Hindlimb muscle (tissue), 1 donor: Measurements from ENCODE around the gene PGBD5. TPM values are rescaled to one million over a fixed set of nuclear protein-coding genes. Genes with fewer than 3 reads are reported as not detected.
"Not testable (repeated sequence)": the region's sequence is repeated elsewhere in the genome, so short reads cannot be mapped to it uniquely, and the experiment has no call there.

ENCODE experiments used
- DNase-seq: peaks from one replicate; pipeline ENCODE4 v3.0.0-alpha.2; 2013
- polyA plus RNA-seq: library from polyadenylated mRNA; unstranded; fragments of 120-200 nt; gene quantifications from one replicate; pipeline ENCODE4 v1.2.1, GENCODE V29; 2013; ENCODE audit not compliant: insufficient read length

The PGBD5 gene
- polyA plus RNA-seq, 1 donor, result 33.4 TPM

GRCh38 chr1:230424391-230425251 is 1.5 kb downstream of the PGBD5 start:
- no peak for DNase-seq

DNA sequence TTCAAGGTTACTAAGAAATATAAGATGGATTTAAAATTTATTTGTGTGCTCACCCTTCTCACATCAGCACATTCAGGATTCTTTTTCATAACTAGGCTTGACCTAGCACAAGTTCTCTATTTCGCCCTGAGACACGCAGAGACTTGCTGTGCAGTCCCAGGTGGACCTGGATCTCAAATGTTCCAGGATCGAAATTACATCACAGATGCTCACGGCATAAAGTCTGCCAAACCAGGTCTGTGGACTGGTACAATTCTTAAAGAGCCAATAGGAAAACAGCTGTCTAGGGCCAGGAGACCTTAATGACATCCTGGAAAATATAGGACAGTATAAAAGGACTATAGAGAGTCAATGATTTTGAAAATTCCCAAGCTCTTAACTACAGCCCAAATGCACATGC is 2.2 kb downstream of the PGBD5 start:
- no peak for DNase-seq

GRCh38 chr1:230423261-230423660 is 2.9 kb downstream of the PGBD5 start:
- no peak for DNase-seq

DNA sequence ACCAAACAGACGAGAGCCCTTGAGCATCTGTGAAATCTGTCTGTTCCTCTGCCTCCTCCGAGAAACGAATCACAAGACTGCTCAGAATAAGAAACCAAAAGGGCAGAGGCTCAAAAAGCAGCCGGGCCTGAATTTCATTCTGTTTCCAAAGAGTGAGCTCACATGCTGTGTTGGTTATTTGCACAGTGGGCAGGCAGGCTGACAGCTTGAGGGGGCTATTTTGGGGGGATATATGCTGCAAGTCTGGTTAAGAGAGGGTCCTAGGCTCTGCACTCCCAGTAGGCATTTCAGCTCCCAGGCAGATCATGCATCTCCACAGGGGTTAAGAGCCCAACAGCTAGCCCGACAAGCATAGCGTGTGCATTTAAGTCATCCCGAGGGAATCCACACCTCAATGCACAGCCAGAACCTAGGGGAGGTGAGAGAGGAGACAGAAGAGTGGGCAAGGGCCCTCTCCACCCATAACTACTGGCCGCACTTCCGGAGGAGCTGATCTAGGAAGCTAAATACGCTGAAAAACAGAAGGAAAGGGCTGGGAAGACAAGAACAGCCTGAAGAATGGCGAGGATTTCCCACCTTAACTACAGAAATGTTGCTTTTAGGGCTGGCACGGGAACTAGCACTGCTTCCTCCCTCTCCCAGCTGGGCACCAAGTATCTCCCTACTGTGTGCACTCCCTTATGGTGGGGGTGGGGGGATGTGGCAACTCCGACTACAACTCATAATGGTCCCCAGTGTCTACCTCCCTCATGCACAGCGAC is 3.7 kb downstream of the PGBD5 start:
- no peak for DNase-seq

DNA sequence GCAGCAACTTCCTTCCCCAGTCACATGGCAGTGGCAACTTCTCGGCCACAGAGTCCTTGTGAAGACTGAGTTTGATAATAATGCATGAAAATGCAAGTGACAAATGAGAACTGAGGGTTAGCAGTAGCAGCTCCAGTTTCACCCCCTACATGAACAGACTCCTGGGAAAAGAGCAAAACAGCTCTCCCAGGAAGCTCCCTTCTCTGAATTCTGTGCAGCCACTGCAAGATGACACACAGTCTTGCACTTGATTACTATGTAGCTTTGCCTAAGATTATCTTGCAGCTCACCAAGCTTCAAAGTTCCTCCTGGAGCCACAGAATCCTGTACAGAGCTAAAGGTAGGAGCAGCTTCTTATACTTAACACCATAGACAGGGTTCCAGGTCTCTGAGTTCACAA is 4.7 kb downstream of the PGBD5 start:
- no peak for DNase-seq

DNA sequence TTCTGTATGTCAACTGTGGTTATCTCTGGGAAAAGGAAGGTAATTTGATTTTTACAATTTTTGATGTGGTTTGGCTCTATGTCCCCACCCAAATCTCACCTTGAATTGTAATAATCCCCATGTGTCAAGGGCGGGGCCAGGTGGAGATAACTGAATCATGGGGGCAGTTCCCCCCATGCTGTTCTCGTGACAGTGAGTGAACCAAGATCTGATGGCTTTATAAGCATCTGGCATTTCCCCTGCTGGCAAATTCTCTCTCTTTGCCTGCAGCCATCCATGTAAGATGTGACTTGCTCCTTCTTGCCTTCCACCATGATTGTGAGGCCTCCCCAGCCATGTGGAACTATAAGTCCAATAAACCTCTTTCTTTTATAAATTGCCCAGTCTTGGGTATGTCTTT is 5.8 kb downstream of the PGBD5 start:
- not testable (repeated sequence) for DNase-seq

GRCh38 chr1:230416430-230416829 is 9.7 kb downstream of the PGBD5 start:
- DNase-seq, result no peak

DNA sequence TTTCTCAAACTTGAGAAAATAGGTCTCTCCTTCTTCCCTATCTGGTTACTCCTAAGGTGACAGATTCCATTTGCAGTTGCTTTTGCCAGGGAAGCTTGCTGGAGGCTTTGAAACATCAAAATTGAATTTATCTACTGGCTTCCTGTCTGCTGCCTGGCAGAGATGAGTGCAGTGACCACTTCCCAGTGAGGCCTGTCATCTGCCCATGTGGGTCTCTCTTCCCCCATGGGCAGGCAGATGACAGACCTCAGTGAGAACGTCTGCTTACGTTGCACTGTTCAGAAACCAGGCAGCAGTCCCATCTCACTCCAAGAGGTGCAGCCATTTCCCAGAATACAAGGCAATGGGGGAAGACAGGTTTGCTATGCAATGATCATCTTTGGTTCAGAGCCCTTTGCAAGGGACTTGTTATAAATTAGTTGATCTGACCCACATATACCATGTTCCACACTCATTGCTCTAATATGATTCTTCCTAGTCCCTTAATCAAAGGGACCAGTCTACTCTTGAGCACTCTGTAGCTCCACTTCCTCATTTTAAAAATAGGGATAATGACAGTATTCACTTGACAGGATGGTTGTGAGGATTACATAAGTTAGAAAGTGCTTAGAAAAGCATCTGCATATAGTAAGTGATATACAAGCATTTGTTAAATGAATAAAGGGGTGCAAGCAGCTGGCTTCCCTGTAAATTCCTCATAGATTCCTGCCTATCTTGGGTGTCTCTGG is 10.6 kb downstream of the PGBD5 start:
- DNase-seq, result no peak

DNA sequence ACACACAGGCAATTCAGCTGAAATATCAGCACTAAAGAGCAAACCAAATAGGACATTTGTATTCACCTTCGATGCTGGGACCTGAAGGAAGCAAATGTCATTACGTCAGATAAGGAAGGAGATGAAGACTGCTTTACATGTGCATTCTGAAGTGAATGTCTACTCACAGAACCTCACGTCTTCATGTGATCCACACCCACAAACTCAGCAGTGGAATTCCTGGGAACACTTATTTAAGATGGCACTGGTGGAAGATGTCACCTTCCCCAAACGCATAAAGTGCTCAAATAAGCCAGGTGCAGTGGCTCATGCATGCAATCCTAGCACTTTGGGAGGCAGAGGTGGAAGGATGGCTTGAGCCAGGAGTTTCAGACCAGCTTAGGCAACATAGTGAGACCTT is 11.4 kb downstream of the PGBD5 start:
- DNase-seq, result no peak

- DNase-seq, result no peak
Measured at GRCh38 chr1:230414102-230414501, 12.0 kb downstream of the PGBD5 start.

GRCh38 chr1:230413061-230413460 is 13.1 kb downstream of the PGBD5 start:
- no peak for DNase-seq

GRCh38 chr1:230408971-230409370 is 17.2 kb downstream of the PGBD5 start:
- no peak for DNase-seq

GRCh38 chr1:230407351-230407750 is 18.8 kb downstream of the PGBD5 start:
- no peak for DNase-seq

- DNase-seq, result not testable (repeated sequence)
Measured at GRCh38 chr1:230406727-230407126, 19.4 kb downstream of the PGBD5 start.

- no peak for DNase-seq
Measured at GRCh38 chr1:230403442-230403841, 22.7 kb downstream of the PGBD5 start.

DNA sequence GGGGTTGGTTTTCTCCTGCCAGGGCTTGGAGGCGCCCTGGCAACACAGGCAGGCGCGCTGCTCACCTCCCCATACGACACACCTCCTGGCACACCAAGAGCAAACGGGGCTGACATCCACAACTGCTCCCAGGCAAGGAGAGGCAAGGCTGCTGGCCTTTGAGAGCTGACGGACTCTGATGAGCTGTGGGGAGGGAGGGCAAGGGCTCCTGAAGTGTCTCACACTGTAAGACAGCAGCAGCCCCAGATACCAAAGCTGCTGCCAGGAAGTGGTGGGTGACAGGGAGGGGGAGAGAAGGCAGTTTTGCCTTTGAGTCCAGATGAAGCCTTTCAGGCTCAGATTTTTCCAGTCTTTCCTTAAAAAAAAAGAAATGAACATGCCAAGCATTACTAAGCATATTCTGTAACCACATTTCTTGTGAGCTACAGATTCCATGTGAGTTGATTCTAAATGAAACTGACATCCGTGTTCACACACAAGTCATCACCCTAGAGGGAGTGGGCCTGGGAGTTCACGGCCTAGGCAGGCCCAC is 24.3 kb downstream of the PGBD5 start:
- DNase-seq, result peak; percentile 20

DNA sequence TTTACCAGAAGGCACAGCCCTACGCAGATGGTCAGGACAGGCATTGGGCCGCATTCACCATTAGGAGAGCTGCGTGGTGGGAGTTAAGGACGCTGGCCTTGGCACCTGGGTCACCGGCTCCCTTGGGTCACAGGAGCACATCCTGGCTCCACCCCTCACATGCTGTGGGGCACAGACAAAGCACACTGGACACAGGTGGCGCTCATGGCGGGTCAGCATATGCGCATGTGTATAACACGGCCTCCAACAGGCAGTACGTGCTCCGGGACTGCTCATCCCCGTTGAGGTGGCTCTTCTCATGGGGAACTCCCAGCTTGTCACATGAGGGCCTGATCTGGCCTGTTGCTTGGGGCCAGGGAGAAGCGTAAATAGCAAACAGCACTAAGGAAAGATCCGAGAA is 25.0 kb downstream of the PGBD5 start:
- no peak for DNase-seq

- DNase-seq, result no peak
Measured at GRCh38 chr1:230400007-230400344, 26.2 kb downstream of the PGBD5 start.

DNA sequence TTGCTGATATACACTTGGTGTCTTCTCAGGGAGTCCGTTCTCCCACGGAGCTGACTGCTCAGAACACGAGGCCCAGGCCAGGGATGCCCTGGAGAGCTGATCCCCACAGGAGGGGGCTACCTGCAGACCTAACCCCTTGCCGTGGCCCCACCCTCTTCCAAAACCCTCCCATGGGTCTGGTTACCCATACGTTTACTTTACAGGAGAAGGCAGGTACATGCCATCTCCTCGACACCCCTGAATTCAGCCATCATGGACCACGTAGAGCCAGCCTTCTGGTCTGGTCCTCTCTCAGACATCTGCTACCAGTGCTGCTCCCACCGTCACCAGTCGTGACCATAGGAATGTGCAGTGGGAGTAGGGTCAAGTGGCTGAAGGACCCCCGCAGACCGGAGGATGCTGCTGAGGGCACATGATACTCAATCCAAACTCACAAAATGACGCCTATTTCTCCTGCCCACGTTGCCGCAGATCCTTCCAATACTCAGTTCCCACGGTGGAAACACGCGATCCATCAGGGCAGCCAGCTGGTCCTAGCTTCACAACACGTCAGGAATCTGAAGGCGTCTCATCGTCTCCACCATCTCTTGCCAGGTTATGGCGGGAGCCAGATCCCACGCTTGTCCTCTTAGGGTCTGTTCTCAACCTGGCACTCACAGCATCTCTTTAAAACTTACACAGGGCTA is 26.7 kb downstream of the PGBD5 start:
- no peak for DNase-seq

- no peak for DNase-seq
Measured at GRCh38 chr1:230398856-230399255, 27.3 kb downstream of the PGBD5 start.

GRCh38 chr1:230396966-230397365 is 29.2 kb downstream of the PGBD5 start:
- no peak for DNase-seq

- DNase-seq, result no peak
Measured at GRCh38 chr1:230395932-230396331, 30.2 kb downstream of the PGBD5 start.
